Stimulated activated CD8-positive, alpha-beta memory T cell treated with anti-CD3 and anti-CD28 coated beads, Interleukin-12 subunit alpha, Interleukin-12 subunit beta, amount 100 ng/mL, for 24 hours (primary cell): Measurements from ENCODE around the gene THSD4.

Experiments
- DNase-seq: peaks from one replicate; pipeline ENCODE4 v3.0.0-alpha.2; 2020; ENCODE audit errors: extremely low read depth

THSD4 gene

DNA sequence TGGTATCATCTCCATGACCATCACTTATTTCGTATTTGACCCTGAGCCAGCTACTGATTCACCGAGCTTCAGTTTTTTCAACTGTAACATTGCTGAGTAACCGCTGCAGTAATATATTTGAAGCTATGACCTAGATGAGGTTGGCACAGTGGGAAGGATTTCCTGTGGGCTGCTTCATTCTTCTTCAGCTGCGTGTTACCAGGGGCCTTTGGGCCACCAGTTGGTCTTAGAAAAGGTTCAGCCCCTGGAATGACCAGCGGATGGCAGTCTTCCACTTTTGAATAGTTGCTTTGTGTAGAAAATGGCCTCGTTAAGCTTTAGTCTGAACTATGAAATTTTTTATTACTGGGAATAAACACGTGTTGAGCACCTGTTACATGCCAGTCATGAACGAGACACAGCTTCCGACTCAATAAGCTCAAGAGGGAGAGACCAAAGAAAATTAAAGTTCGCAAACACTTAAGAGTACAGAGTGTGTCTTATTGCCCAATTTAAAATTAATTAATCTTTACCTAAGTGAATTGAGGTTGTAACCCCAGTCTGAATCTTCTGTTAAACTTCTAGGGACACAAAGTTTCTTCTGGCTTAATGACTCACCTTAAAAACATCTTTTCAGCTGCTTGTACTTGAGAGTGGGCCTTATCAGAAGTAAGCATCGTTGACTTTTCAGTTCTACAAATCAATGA is 637.5 kb downstream of the THSD4 start:
- DNase-seq, result no peak

DNA sequence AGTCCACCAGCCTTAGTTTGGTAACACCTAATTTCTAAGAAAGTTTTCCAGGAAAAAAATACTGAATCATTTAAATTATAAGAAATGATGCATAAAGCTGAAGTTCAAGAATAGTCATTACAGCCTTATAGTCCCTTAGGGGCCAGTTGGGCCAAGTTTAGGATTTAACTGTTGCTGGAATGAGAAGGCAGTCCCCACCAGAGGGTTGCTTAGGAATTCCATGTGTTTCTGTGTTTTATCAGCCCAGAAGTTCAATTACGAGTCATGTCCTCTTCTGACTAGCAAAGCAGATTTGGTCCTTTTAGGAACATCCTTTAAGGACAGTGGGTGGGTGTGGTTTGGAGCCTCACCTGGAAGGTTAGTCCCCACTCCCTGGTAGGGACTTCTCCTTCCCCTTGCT is 638.1 kb downstream of the THSD4 start:
- no peak for DNase-seq

DNA sequence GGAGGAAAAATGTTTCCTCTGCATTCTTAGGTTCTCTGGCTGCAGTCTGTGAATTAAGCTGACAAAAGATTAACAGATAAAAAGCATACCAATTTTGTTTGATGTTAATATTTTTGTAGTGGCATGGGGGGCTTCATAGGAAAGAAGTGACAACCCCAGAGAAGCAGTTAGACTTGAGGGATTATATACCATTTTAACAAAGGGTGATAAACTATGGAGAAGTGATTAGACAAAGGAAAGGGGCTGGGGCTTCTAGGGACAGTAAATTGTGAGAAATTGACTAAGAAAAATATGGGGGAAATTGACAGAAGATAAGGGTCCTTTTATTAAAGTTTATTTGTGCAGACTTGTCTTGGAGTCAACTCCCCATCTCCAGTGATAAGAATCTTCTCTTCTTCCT is 639.4 kb downstream of the THSD4 start:
- no peak for DNase-seq

DNA sequence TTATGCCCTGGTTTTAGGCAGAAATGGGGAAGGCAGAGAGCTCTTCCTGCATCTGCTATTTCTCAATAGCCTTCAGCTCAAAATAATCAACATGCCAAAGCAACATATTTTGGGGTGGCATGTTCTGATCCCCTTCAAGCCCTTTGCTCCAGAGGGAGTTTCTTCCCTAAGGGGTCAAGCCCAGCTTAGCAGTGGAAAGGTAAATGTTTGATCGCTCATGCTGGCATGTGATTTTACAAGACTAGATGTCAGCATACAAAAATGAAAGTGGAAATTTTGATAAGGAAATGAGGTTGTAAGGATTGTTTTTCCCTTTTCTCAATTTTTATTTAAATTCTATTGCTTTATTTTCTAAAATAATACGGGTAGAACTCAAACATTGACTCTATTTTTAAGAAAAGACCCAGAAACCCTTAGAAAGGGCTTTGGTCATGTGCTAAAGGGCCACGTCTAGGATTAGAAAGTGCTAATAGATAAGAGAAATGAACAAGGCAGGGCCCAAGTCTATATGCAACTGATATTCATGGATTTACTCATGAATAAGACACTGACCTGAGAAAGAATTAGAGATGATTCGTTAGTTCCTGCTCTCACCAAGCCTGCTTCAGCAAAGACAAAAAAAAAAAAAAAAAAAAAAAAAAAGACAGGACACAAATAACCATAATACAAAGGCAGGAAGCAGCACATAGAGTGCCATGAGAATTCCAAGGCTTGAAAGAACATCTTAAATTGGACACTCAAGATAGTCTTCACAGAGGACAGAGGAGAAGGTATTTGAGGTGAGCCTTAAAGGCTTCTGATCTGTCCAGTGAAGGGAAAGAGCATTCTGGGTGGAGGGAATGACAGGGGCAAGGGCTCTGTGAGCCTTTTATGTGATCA is 640.1 kb downstream of the THSD4 start:
- no peak for DNase-seq

DNA sequence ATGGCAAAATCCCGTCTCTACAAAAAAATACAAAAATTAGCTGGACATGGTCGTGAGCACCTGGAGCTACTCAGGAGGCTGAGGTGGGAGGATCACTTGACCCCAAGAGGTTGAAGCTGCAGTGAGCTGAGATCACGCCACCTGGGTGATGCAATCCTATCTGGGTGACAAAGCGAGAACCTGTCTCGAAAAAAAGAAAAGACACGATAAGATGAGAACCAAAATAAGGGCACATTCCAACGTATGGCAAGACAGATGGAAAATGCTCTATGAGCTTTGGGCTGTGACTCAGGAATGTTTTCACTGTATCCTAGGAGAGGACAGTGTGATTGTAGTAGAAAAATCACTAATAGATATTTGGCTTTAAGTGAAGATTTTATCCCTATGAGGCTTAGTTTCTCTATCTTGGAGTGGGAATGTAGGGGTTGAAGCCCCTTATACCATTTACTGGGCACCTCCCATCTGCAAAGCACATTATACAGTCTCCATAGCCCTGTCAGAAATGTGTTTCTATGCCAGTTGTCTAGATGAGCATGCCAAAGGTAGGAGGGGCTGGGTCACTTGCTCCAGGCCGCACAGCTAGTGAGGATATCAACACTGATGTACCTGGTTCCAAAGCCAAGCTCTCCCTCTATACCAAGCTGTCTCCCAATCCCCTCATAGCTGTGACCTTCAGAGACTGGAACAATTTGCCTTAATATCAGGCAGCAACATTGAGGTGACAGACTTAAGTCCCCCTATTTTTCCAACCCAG is 641.5 kb downstream of the THSD4 start:
- DNase-seq, result no peak

DNA sequence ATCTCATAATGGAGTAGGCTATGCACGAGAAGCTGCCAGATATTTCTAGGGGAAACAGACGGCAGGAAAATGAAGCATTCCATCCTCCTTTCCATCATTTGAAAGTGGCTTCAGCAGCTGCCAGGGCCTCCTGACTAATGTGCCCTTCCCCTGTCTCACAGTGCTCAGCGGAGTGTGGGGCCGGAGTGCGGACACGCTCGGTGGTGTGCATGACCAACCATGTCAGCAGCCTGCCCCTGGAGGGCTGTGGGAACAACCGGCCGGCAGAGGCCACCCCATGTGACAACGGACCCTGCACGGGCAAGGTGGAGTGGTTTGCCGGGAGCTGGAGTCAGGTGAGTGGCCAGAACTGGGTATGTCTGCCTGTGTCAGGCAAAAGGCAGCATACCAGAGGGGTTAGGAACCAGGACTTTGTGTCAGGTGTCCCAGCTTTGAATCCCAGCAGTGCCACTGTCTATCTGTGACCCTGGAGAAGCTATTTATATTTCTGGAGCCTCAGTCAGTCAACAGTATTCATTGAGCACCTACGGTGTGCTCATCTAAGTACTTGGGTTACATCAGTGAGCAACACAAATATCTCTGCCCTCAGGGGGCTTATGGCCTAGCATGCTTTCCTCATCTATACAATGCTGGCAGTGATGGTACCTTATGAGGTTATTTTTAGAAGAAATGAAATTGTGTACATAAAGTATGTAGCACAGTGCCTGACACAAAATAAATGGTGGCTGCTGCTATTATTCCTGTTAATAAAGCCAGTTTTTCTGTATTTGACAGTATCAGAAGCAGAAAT is 642.7 kb downstream of the THSD4 start:
- DNase-seq, result no peak

DNA sequence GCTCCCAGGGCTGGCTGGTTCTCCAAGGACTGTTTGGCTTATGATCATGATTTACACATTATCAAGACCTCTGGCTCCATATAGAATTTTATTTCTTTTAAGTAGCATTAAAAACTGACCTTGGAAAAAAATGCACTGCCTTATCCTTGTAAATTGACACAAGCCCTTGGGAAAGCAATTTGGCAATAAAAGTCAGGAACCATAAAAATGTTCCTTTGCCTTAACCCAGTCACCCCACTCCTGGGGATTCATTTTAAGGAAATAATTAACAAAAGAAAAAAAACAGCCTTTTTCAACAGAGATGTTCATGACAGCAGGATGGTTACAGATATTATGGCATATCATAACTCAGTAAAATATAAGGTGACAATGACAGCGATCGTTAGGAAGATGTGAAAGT is 643.4 kb downstream of the THSD4 start:
- no peak for DNase-seq

DNA sequence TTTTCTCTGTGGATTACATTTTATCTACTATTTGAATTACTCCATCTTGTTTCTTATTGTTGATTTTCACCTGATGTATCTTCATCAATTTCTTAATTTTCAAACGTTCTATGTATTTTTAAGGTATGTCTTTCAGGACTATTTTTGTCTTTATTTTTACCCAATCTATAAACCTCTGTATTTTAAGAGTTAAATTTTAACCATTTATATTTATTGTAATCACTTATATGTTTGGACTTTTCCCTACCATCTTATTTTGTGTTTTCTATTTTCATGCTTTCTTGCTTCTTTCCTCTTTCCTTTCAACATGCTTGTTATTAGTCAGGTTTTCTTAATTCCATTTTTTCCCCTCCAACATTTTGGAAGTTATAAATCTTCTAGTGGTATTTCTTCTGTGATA is 645.6 kb downstream of the THSD4 start:
- DNase-seq, result no peak

DNA sequence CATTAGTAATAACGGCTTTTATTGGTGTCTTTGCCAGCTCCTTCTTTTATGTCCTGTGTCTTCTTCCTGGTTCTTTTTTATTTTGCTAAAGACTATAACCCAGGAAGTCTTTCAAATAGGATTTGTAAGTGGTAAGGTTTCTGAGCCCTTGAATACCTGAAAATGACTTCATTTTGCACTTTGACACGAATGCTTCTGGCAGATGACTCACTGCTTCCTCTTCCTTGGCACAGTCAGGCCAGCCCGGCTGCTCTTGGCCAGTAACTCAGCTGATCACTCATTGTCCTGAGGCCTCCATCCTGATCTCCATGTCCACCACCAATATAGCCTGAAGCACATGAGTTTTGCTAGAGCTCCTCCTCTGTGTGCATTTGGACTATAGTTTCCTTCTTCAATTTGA is 646.4 kb downstream of the THSD4 start:
- no peak for DNase-seq

DNA sequence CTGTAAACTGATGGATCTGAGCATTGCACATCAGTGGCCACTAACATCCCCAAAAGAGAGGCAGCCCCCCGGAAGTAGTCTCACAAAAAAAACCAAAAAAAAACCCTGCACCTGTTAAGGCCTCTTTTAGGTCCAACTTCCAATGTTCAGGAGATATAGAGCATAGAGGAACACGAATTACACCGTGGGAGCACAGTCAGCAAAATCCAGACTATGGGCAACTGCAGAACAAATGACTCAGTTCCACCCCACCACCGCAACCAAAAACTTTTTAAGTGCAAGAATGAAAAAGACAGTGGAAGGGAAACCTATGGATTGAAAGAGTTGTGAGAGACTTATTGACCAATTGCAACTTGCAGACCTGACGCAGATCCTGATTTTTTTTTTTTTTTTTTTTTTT is 652.9 kb downstream of the THSD4 start:
- no peak for DNase-seq

DNA sequence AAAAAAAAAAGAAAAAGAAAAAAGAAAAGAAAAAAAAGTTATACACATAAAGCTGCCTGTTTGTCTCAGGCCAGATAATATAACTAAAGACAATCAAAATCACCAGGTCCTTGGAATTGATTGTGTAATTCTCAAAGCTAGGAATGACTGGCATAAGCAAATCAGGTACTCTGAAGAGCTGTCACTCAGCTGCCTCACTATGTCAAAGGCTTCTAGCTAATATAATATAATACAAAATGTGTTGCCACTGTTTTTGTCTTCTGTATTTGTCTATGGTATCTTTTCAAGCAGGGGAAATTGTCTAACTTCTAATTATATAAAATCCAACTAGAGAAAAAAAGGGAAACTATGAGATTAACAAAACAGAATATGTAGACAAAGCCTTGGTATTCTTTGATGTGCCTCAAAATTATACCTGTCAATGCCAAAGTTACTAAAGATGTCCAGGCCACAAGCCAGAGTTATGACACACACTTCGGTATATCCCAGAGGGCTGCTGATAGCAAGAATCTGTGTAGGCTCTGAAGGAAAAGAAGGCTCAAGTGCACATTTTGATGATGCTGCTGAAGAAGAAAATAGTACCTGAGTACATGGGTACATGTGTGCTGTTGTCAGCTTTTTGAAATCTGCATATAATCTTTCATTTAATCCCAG is 658.1 kb downstream of the THSD4 start:
- DNase-seq, result no peak

DNA sequence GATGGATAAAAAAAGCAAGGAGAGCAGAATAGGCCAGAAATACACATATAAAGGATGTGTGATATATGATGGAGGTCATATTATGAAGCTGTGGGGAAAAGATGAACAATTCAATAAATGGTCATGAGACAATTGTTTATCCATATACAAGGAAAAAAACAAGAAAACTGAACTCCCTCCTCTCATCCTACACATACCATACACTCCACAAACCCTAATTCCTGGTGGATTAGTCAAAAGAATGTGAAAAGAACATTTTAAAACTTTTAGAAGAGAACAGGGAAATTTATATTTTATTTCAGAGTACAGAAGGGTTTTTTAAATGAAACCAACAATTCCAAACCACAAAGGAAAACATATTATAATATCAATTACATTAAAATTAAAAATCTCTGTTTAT is 660.6 kb downstream of the THSD4 start:
- no peak for DNase-seq

DNA sequence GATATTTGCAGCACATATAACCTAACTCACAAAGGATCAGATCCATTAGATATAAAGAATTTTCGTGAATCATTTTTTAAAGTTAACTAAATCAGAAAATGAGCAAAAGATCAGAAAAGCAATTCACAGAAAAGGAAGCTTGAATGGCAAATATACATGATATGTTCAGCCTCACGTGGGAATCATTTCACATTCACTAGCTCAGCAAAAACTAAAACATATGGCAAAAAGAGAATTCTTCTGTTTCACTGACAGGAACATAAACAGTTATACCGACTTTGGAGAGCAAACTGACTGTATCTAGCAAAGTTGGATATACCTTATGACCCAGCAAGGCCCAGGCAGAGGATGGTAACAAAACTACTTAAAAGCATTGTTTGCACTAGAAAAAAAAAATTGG is 661.0 kb downstream of the THSD4 start:
- DNase-seq, result no peak

DNA sequence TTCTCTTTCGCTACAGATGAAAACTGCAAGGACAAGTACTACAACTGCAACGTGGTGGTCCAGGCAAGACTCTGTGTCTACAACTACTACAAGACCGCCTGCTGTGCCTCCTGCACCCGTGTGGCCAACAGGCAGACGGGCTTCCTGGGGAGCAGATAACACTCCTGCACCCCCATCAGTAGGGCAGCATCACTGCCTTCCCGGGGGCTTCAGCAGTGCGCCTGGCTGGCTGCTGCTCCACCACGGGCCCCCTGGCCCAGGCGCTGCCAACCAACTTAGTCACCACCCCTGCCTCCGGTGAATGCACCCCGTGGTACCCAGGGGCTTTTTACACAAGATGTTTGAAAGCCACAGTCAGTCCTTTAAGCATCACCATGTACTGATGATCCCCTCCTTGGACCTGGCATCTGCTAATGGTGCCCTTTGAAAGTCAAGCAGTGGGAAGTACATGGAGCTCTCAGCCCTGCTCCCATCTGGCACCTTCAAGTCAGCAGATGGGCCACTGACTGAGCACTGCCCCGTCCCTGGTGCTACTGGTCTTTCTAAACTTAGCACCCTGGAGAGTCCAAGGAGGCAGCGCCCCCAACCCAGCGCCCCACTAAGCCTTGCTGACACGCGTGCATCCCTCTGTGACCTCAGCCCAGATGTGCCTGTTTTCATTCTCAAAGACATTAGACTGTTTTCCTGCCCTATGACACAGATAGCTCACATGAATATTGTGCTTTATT is 662.1 kb downstream of the THSD4 start:
- no peak for DNase-seq

DNA sequence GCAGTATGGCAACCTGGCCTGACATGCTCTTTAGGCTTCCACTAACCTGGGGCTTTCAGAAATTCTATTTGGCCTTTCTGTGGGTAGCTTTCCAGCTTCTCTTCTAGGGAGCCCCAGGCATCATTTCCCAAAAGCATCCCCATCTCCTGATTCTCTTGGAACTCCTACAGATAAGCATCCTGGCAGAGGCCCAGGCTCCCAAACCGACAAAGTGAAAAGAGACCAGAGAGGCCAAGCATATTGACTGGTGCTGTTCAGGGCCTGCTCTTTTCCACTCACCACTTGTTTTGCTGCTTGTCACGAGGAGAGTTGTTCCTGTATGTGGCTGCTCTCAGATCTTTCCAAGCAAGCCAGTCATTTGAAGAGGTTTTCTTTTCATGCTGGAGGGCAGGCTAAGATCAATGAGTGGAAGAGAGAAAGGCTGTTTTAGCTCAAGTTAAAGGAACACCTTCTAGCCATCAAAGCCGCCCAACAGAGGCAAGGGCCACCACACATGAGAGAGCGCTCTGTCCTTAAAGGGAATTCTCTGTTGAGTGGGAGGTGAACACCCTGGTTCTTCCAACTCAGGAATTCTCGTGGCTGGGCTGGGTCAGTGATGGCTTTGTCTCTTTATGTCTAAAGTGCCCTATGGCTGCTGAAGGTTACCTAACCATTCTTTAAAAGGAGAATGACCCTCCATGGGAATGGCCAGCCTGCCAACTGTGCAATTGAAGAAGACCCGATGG is 664.0 kb downstream of the THSD4 start:
- DNase-seq, result no peak

DNA sequence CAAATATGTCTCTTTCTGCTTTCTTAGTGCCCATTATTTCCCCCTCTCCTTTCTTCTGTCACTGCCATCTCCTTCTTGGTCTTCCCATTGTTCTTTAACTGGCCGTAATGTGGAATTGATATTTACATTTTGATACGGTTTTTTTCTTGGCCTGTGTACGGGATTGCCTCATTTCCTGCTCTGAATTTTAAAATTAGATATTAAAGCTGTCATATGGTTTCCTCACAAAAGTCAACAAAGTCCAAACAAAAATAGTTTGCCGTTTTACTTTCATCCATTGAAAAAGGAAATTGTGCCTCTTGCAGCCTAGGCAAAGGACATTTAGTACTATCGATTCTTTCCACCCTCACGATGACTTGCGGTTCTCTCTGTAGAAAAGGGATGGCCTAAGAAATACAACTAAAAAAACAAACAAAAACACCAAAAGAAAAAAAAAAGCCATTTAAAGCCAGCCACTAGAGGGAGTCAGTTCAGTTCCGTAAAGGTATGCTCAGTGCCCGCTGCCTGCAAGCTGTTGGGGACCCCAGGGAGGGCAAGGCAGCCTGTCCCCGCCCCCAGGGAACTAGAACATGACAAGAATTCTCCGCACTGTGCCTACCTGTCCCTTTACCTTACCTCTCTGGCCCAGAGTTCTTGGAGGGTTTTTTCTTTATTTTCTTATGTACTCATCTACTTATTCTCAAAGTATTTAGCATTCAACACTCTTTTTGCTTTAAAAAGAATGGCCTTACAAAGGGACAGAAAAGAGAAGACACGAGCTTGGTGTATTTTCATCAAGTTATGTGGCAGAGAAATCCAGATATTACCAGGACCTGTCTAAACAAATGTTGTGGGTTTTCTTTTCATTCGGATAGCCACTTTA is 665.1 kb downstream of the THSD4 start:
- DNase-seq, result no peak

DNA sequence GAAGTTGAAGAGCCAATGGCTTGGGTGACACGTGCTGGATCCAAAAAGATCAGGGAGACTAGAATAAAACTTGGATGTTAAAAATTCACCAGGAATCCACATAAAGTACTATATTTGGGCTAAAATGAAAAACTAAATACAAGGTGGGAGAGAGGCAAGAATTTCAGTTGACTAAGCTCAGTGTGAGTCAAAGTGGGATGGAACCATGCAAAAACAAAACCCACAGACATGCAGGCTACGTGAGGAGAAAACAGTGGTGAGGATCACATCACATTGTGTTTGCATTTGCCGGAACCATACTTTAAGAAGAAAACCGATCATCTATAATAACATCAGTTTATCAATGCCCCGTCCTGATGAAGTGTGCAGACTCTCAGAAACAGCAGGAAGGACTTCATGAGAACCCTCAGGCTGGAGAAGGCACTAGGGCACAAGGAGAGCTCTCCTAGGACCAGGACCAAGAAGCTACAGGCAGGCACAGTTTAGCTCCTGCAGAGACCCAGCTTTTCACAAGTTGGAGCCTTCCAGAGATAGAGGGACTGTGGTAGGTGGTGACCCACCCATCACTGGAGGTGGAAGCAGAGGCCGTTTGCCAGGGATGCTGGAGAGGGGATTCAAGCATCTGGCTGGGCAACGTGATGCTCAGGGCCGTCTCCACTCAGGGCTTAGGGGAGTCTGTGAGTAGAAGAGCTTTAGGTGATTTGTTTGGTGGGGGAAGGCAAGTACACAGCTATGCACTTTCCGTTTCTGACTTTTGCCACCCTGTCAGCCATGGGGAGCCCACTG is 666.1 kb downstream of the THSD4 start:
- DNase-seq, result no peak

DNA sequence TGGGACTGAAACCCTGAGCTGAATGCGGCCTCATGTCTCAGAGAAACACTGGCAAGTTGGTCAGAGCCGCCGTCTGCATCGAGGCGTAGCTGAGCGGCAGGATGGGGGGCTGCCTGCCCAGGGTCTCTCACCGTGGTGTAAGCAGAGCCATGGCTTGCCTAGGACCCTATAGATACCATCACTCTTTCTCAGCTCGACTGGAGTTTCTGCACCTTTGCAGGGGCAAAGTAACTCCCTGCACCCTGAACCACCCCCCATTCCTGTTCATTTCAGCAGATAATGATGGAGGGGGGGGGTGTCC is 666.6 kb downstream of the THSD4 start:
- DNase-seq, result no peak
